Loucy (cell line): ENCODE data around the gene RSPRY1.

Experiments
- EZH2phosphoT487 ChIP-seq: fragments of 200-600 bp; IDR thresholded peaks from 2 replicates; pipeline ENCODE4 v1.6.1; 2018; ENCODE audit warnings: antibody characterized with exemption, mild to moderate bottlenecking, moderate library complexity, borderline replicate concordance
- TF ChIP-seq, protein P1 (sequence below): fragments of 200-600 bp; sonication (generic); conservative IDR thresholded peaks from 2 replicates; pipeline ENCODE4 v1.5.1; 2014; ENCODE audit warnings: mild to moderate bottlenecking, antibody characterized with exemption, low read length

DNA sequence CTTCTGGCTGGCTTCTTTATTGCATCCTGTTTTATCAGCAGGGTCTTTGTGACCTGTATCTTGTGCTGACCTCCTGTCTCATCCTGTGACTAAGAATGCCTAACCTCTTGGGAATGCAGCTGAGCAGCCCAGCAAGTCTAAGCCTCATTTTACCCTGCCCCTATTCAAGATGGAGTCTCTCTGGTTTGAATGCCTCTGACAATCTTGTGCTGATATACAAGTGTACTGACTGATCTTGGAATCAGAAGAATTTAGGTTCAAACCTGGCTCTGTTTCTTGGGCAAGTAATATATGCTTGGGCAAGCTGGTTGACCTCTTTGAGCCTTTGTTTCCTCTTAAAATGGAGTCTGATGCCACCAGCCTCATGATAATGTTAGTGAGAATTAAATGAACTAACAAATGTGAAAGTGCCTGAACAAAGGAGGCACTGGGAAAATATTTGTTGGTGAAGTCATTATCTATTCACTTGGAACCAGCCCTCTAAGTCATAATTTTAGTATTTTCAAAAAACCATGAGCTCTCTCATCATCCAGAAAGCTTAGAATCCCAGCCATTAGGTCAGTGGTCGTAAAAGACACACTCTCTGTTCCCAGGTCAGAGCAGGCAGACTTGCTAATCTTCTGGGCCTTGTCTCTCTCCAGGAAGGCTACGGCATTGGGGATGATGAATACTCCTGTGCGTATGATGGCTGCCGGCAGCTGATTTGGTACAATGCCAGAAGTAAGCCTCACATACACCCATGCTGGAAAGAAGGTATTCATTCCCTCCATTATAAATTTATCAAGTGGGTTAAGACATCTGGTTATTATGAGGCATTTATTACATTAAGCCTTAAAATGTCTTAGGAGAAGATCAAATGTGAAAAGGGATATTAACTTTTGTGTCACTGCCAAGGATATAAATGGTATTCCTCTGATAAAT is 40.8 kb downstream of the RSPRY1 start:
- TF ChIP-seq, protein P1, sequence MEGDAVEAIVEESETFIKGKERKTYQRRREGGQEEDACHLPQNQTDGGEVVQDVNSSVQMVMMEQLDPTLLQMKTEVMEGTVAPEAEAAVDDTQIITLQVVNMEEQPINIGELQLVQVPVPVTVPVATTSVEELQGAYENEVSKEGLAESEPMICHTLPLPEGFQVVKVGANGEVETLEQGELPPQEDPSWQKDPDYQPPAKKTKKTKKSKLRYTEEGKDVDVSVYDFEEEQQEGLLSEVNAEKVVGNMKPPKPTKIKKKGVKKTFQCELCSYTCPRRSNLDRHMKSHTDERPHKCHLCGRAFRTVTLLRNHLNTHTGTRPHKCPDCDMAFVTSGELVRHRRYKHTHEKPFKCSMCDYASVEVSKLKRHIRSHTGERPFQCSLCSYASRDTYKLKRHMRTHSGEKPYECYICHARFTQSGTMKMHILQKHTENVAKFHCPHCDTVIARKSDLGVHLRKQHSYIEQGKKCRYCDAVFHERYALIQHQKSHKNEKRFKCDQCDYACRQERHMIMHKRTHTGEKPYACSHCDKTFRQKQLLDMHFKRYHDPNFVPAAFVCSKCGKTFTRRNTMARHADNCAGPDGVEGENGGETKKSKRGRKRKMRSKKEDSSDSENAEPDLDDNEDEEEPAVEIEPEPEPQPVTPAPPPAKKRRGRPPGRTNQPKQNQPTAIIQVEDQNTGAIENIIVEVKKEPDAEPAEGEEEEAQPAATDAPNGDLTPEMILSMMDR, result no peak
- TF ChIP-seq EZH2phosphoT487, result no peak
